ENCODE measurements around the gene CER1.

The CER1 gene

GRCh38 chr9:14678776-14679175, 43.8 kb downstream of the CER1 start:
- Histone ChIP-seq H3K9ac (ENCODE audit: low read length) (no peak overlapping the region), H3K4me1 (ENCODE audit: low read length) (peaks cover 13% of the 10 kb centered on the region; the same call in 1 of the 2 replicates), H3K27me3 (ENCODE audit: low read depth, low read length) (no peaks in the 10 kb centered on the region), H2AFZ (ENCODE audit: low read depth, low read length) (no peak overlapping the region), H3K79me2 (ENCODE audit: low read length) (peaks cover 38% of the 10 kb centered on the region), H3K4me2 (ENCODE audit: low read length) (no peak overlapping the region), H3K9me3 (ENCODE audit: insufficient read depth, low read length) (no peaks in the 10 kb centered on the region), H3K27ac (ENCODE audit: low read length) (no peak overlapping the region), H3K36me3 (replicated peaks; ENCODE audit: low read depth, low read length) (peaks cover 36% of the 10 kb centered on the region), H3K4me3 (ENCODE audit: low read length) (no peak overlapping the region), H4K20me1 (ENCODE audit: insufficient read depth, low read length) (peaks cover 22% of the 10 kb centered on the region; the same call in 1 of the 2 replicates)
- no peak for TF ChIP-seq CTCF (IDR thresholded peaks at IDR 0.05; ENCODE audit: low read depth, low read length)
- no peak for TF ChIP-seq EZH2phosphoT487 (IDR thresholded peaks at IDR 0.05; ENCODE audit: low read depth)

GRCh38 chr9:14677872-14678271, 44.7 kb downstream of the CER1 start:
- no peak overlapping the region for H3K9ac ChIP-seq (ENCODE audit: low read length)
- H3K36me3 ChIP-seq (replicated peaks; ENCODE audit: low read depth, low read length), result peaks cover 39% of the 10 kb centered on the region
- H3K4me1 ChIP-seq (ENCODE audit: low read length), result peaks cover 13% of the 10 kb centered on the region; the same call in 1 of the 2 replicates
- no peak overlapping the region for H3K27ac ChIP-seq (ENCODE audit: low read length)
- H3K4me2 ChIP-seq (ENCODE audit: low read length), result no peak overlapping the region
- no peaks in the 10 kb centered on the region for H3K27me3 ChIP-seq (ENCODE audit: low read depth, low read length)
- TF ChIP-seq EZH2phosphoT487 (IDR thresholded peaks at IDR 0.05; ENCODE audit: low read depth) (no peak), CTCF (IDR thresholded peaks at IDR 0.05; ENCODE audit: low read depth, low read length) (no peak)
- H3K9me3 ChIP-seq (ENCODE audit: insufficient read depth, low read length), result no peaks in the 10 kb centered on the region
- H3K4me3 ChIP-seq (ENCODE audit: low read length), result no peak overlapping the region
- H2AFZ ChIP-seq (ENCODE audit: low read depth, low read length), result no peak overlapping the region
- peaks cover 22% of the 10 kb centered on the region; the same call in 1 of the 2 replicates for H4K20me1 ChIP-seq (ENCODE audit: insufficient read depth, low read length)
- H3K79me2 ChIP-seq (ENCODE audit: low read length), result peaks cover 36% of the 10 kb centered on the region

- Histone ChIP-seq H2AFZ (ENCODE audit: low read depth, low read length) (no peak overlapping the region), H3K79me2 (ENCODE audit: low read length) (peaks cover 32% of the 10 kb centered on the region), H3K9ac (ENCODE audit: low read length) (no peak overlapping the region), H3K4me3 (ENCODE audit: low read length) (no peak overlapping the region), H3K4me1 (ENCODE audit: low read length) (peaks cover 13% of the 10 kb centered on the region; the same call in 1 of the 2 replicates), H3K27me3 (ENCODE audit: low read depth, low read length) (no peaks in the 10 kb centered on the region), H3K4me2 (ENCODE audit: low read length) (no peak overlapping the region), H3K27ac (ENCODE audit: low read length) (no peak overlapping the region), H3K9me3 (ENCODE audit: insufficient read depth, low read length) (no peaks in the 10 kb centered on the region), H3K36me3 (replicated peaks; ENCODE audit: low read depth, low read length) (peaks cover 41% of the 10 kb centered on the region), H4K20me1 (ENCODE audit: insufficient read depth, low read length) (peaks cover 22% of the 10 kb centered on the region; the same call in 1 of the 2 replicates)
- no peak for TF ChIP-seq CTCF (IDR thresholded peaks at IDR 0.05; ENCODE audit: low read depth, low read length)
- no peak for TF ChIP-seq EZH2phosphoT487 (IDR thresholded peaks at IDR 0.05; ENCODE audit: low read depth)
Observed at GRCh38 chr9:14677396-14677795, 45.1 kb downstream of the CER1 start.

- no peaks in the 10 kb centered on the region for H3K27me3 ChIP-seq (ENCODE audit: low read depth, low read length)
- no peak overlapping the region for H2AFZ ChIP-seq (ENCODE audit: low read depth, low read length)
- H3K79me2 ChIP-seq (ENCODE audit: low read length), result peaks cover 11% of the 10 kb centered on the region
- no peaks in the 10 kb centered on the region for H3K9me3 ChIP-seq (ENCODE audit: insufficient read depth, low read length)
- H4K20me1 ChIP-seq (ENCODE audit: insufficient read depth, low read length), result peaks cover 11% of the 10 kb centered on the region; the same call in 1 of the 2 replicates
- H3K4me1 ChIP-seq (ENCODE audit: low read length), result peaks cover 16% of the 10 kb centered on the region
- no peak overlapping the region for H3K9ac ChIP-seq (ENCODE audit: low read length)
- TF ChIP-seq EZH2phosphoT487 (IDR thresholded peaks at IDR 0.05; ENCODE audit: low read depth) (no peak), CTCF (IDR thresholded peaks at IDR 0.05; ENCODE audit: low read depth, low read length) (no peak)
- H3K36me3 ChIP-seq (replicated peaks; ENCODE audit: low read depth, low read length), result peaks cover 57% of the 10 kb centered on the region
- no peak overlapping the region for H3K4me3 ChIP-seq (ENCODE audit: low read length)
- no peak overlapping the region for H3K27ac ChIP-seq (ENCODE audit: low read length)
- no peak overlapping the region for H3K4me2 ChIP-seq (ENCODE audit: low read length)
Observed at GRCh38 chr9:14674630-14675029, 47.9 kb downstream of the CER1 start.

Measured in OCI-LY3 (cell line).